CD4-positive, alpha-beta T cell (primary cell): ENCODE measurements around the gene RIT1. TPM values are rescaled to one million over a fixed set of nuclear protein-coding genes. Genes with fewer than 3 reads are reported as not detected.

Source experiments
- ATAC-seq: fragments of 200-7000 bp; cut with Tn5 transposase; one replicate; pipeline ENCODE4 v1.10.0; 2022; ENCODE audit warnings: mild to moderate bottlenecking; ENCODE audit not compliant: poor library complexity
- CTCF ChIA-PET: fragments of 350-600 bp; sonication (Branson Sonifier 250); formaldehyde crosslinking; loops from one replicate; lab custom pipeline; 2021; ENCODE audit warnings: antibody characterized with exemption, inconsistent platforms; lab: Charles Lee
- POLR2A ChIA-PET: fragments of 350-600 bp; sonication (Branson Sonifier 250); formaldehyde crosslinking; loops from one replicate; lab custom pipeline; 2021; ENCODE audit warnings: antibody characterized with exemption, inconsistent platforms; lab: Charles Lee
- DNase-seq, 14 experiments: peaks; one replicate each; pipeline ENCODE4 v3.0.0-alpha.2; 2013 to 2020; ENCODE audit warnings: mixed read lengths in 2 of 14
- H3K27ac ChIP-seq, 2 donors: one replicate each; pipeline versions ENCODE4 v1.5.1 to v1.7.0; 2013; ENCODE audit warnings: low read length in 2 of 2, low read depth in 1 of 2, mild to moderate bottlenecking in 1 of 2
- H3K27me3 ChIP-seq, 2 experiments: 1 replicate in 1 of 2; 2 replicates in 1 of 2; pipeline versions ENCODE4 v1.6.1 to v1.7.0; 2013; ENCODE audit warnings: low read length in 2 of 2, control low read depth in 1 of 2, mild to moderate bottlenecking in 1 of 2, moderate library complexity in 1 of 2; ENCODE audit not compliant: insufficient read depth in 2 of 2, control insufficient read depth in 1 of 2
- H3K36me3 ChIP-seq: one replicate; pipeline ENCODE4 v1.6.1; 2013; ENCODE audit warnings: low read length, control low read depth; ENCODE audit not compliant: insufficient read depth
- H3K4me1 ChIP-seq: one replicate; pipeline ENCODE4 v1.6.1; 2013; ENCODE audit warnings: low read length, control low read depth; ENCODE audit not compliant: insufficient read depth
- H3K4me3 ChIP-seq: one replicate; pipeline ENCODE4 v1.5.1; 2013; ENCODE audit warnings: mild to moderate bottlenecking, low read length, moderate library complexity
- H3K9me3 ChIP-seq, 2 experiments: 1 replicate in 1 of 2; 2 replicates in 1 of 2; pipeline versions ENCODE4 v1.6.1 to v1.7.0; 2013; ENCODE audit warnings: low read length in 2 of 2, mild to moderate bottlenecking in 2 of 2, control low read depth in 1 of 2, moderate library complexity in 1 of 2; ENCODE audit not compliant: control insufficient read depth in 1 of 2, insufficient read depth in 1 of 2
- H3K27ac Mint-ChIP-seq: one replicate; pipeline ENCODE4 v1.8.0; 2020; ENCODE audit warnings: mixed read lengths
- H3K27me3 Mint-ChIP-seq: one replicate; pipeline ENCODE4 v1.8.0; 2021; ENCODE audit warnings: mixed read lengths
- H3K36me3 Mint-ChIP-seq: one replicate; pipeline ENCODE4 v1.8.0; 2021; ENCODE audit warnings: low read depth, mixed read lengths
- H3K4me1 Mint-ChIP-seq: one replicate; pipeline ENCODE4 v1.8.0; 2021; ENCODE audit warnings: low read depth, mixed read lengths
- H3K4me3 Mint-ChIP-seq: one replicate; pipeline ENCODE4 v1.8.0; 2020; ENCODE audit warnings: mild to moderate bottlenecking, mixed read lengths
- H3K9me3 Mint-ChIP-seq: one replicate; pipeline ENCODE4 v1.8.0; 2020; ENCODE audit warnings: mixed read lengths
- CTCF ChIP-seq: fragments of 200-600 bp; IDR thresholded peaks from one replicate; pipeline ENCODE4 v1.8.0; 2022; ENCODE audit warnings: antibody characterized with exemption, mild to moderate bottlenecking
- intact Hi-C, 2 experiments: fragments of 100-400 bp; cut with DNase I in 1 of 2; cut with micrococcal nuclease in 1 of 2; formaldehyde crosslinking; loops; one replicate each; pipeline versions ENCODE4 v1.15.1 to v1.9.0; 2023 to 2025; cut with DNase I, micrococcal nuclease
- total RNA-seq, 174 experiments: library from RNA in 2 of 174; stranded (reverse) in 2 of 174; gene quantifications; one replicate each; pipeline ENCODE4 v1.2.3 and lab custom pipeline; 2021 to 2026

Gene RIT1
- total RNA-seq, 2 experiments from 2014 or later, result 66.2 to 67.0 TPM

GRCh38 chr1:155951753-155952504 lies 40.8 kb upstream of the RIT1 start:
- Histone ChIP-seq H3K36me3 (peaks cover 91% of the 10 kb centered on the region), H3K27me3 (no peaks in the 10 kb centered on the region), H3K4me1 (peaks cover 7% of the 10 kb centered on the region), H3K27ac (peak overlapping the region in 1 of 2 donors; percentile 38), H3K4me3 (no peak overlapping the region), H3K9me3 (no peaks in the 10 kb centered on the region)
- H3K27ac Mint-ChIP-seq, result no peak overlapping the region
- intact Hi-C loops, result no loop called here
- no peak overlapping the region for H3K4me3 Mint-ChIP-seq
- ATAC-seq (no peak), DNase-seq (no peak)
- H3K36me3 Mint-ChIP-seq, result peaks cover 85% of the 10 kb centered on the region
- no peaks in the 10 kb centered on the region for H3K9me3 Mint-ChIP-seq
- ChIA-PET POLR2A (interaction anchor here (1.4 to 1.6 kb wide), 3 partner anchors 11 to 29 kb away, joined by 3 to 5 read pairs (median 4); no protein-coding TSS in a partner anchor), CTCF (interaction anchor here (1.1 kb wide), 1 partner anchor 37 kb away, joined by 3 read pairs; no protein-coding TSS in a partner anchor)
- TF ChIP-seq CTCF, result no peak
- peaks cover 4% of the 10 kb centered on the region for H3K4me1 Mint-ChIP-seq
- H3K27me3 Mint-ChIP-seq, result no peaks in the 10 kb centered on the region

GRCh38 chr1:155950829-155951228 lies 39.7 kb upstream of the RIT1 start:
- Histone ChIP-seq H3K36me3 (peaks cover 85% of the 10 kb centered on the region), H3K4me3 (no peak overlapping the region), H3K27me3 (no peaks in the 10 kb centered on the region), H3K4me1 (peaks cover 18% of the 10 kb centered on the region), H3K27ac (peak overlapping the region in 1 of 2 donors; percentile 38), H3K9me3 (no peaks in the 10 kb centered on the region)
- Mint-ChIP-seq H3K4me3 (no peak overlapping the region), H3K4me1 (peaks cover 15% of the 10 kb centered on the region), H3K36me3 (peaks cover 87% of the 10 kb centered on the region), H3K27ac (peak overlapping the region; percentile 36), H3K27me3 (no peaks in the 10 kb centered on the region), H3K9me3 (no peaks in the 10 kb centered on the region)
- ChIA-PET CTCF (no interaction called here), POLR2A (interaction anchor here (0.5 to 1.6 kb wide), 4 partner anchors 10 to 30 kb away, joined by 3 to 5 read pairs (median 4); no protein-coding TSS in a partner anchor)
- intact Hi-C loops, result no loop called here
- ATAC-seq (no peak), DNase-seq (no peak)
- no peak for TF ChIP-seq CTCF

- Mint-ChIP-seq H3K27me3 (no peaks in the 10 kb centered on the region), H3K9me3 (no peaks in the 10 kb centered on the region), H3K27ac (peak overlapping the region; percentile 91), H3K36me3 (peaks cover 60% of the 10 kb centered on the region), H3K4me1 (peaks cover 31% of the 10 kb centered on the region), H3K4me3 (no peak overlapping the region)
- Histone ChIP-seq H3K36me3 (peaks cover 58% of the 10 kb centered on the region), H3K4me3 (no peak overlapping the region), H3K27me3 (no peaks in the 10 kb centered on the region), H3K4me1 (peaks cover 39% of the 10 kb centered on the region), H3K27ac (no peak overlapping the region), H3K9me3 (no peaks in the 10 kb centered on the region)
- intact Hi-C loops, result no loop called here
- TF ChIP-seq CTCF, result no peak
- no peak for ATAC-seq
- no peak for DNase-seq
- ChIA-PET POLR2A (interaction anchor here (2.5 kb wide), 1 partner anchor 29 kb away, joined by 8 read pairs; no protein-coding TSS in a partner anchor), CTCF (no interaction called here)
Measured at GRCh38 chr1:155947741-155948140, 36.6 kb upstream of the RIT1 start.
